HepG2 (cell line): Measurements from ENCODE around the gene COL5A2. TPM values are rescaled to one million over a fixed set of nuclear protein-coding genes. Genes with fewer than 3 reads are reported as not detected.

ENCODE experiments used
- ATAC-seq: fragments of 200-7000 bp; cut with Tn5 transposase; 3 replicates; pipeline ENCODE4 v1.9.1; 2020; ENCODE audit warnings: mild to moderate bottlenecking, moderate library complexity
- BruUV-seq: library from RNA; stranded (reverse); fragments of 400-500 nt; replicated peaks from 2 replicates; lab custom pipeline; 2021; lab: Mats Ljungman, UMichigan
- CTCF ChIA-PET: fragments of 300-600 bp; formaldehyde crosslinking; extraction: SDS; loops from one replicate; lab custom pipeline; 2021; ENCODE audit warnings: low total read pairs, inconsistent platforms, low intra/inter-chr PET ratio; lab: Yijun Ruan, JAX
- POLR2A ChIA-PET: fragments of 350-600 bp; sonication (Branson Sonifier 250); formaldehyde crosslinking; loops from one replicate; lab custom pipeline; 2020; ENCODE audit warnings: antibody characterized with exemption, inconsistent platforms; lab: Yijun Ruan, JAX
- DNase-seq: peaks from one replicate; pipeline ENCODE4 v3.0.0-alpha.2; 2015; ENCODE audit warnings: low spot score
- FAIRE-seq: peaks from 3 replicates; lab custom pipeline; 2011; peaks lifted over from hg19 to GRCh38; lab: Jason Lieb, UNC
- H2AFZ ChIP-seq: one replicate; pipeline ENCODE4 v1.6.1; 2011; ENCODE audit warnings: low read length, inconsistent platforms
- H3K27ac ChIP-seq: fragments of 300-600 bp; 3 replicates; pipeline ENCODE4 v1.8.0; 2011; ENCODE audit warnings: mixed run types, mild to moderate bottlenecking, mixed read lengths, low read length, inconsistent platforms; ENCODE audit not compliant: insufficient read depth; ENCODE audit errors: extremely low read length
- H3K27me3 ChIP-seq, 2 experiments: fragments of 200-600 bp in 1 of 2; 2 replicates in 1 of 2; 3 replicates in 1 of 2; pipeline versions ENCODE4 v1.6.0 to v1.8.0; 2011; ENCODE audit warnings: low read length in 2 of 2, mild to moderate bottlenecking in 2 of 2, moderate library complexity in 2 of 2, inconsistent platforms in 1 of 2; ENCODE audit not compliant: insufficient read depth in 2 of 2, control insufficient read depth in 1 of 2
- H3K36me3 ChIP-seq, 2 experiments: fragments of 200-600 bp in 1 of 2; replicated peaks in 1 of 2; 2 replicates in 1 of 2; 3 replicates in 1 of 2; pipeline versions ENCODE4 v1.5.1 to v1.8.0; 2011; ENCODE audit warnings: low read length in 2 of 2, inconsistent platforms in 1 of 2; ENCODE audit not compliant: insufficient read depth in 2 of 2, control insufficient read depth in 1 of 2
- H3K4me1 ChIP-seq: 2 replicates; pipeline ENCODE4 v1.5.1; 2012; ENCODE audit warnings: low read length, inconsistent platforms; ENCODE audit not compliant: insufficient read depth
- H3K4me2 ChIP-seq: 2 replicates; pipeline ENCODE4 v1.6.0; 2011; ENCODE audit warnings: low read depth, low read length, inconsistent platforms
- H3K4me3 ChIP-seq, 3 experiments: fragments of 200-600 bp in 1 of 3; sonication (generic), shearing (Covaris generic) in 1 of 3; replicated peaks in 1 of 3; 2 replicates each; pipeline ENCODE4 v1.5.1; 2011 to 2016; ENCODE audit warnings: low read length in 3 of 3, inconsistent platforms in 2 of 3, low read depth in 2 of 3, mild to moderate bottlenecking in 2 of 3, control low read depth in 1 of 3, mixed read lengths in 1 of 3; ENCODE audit not compliant: insufficient read depth in 1 of 3
- H3K79me2 ChIP-seq: one replicate; pipeline ENCODE4 v1.6.1; 2011; ENCODE audit warnings: low read length, inconsistent platforms; ENCODE audit not compliant: insufficient read depth
- H3K9ac ChIP-seq: 2 replicates; pipeline ENCODE4 v1.6.0; 2011; ENCODE audit warnings: mild to moderate bottlenecking, low read depth, low read length, inconsistent platforms; ENCODE audit not compliant: insufficient read depth
- H3K9me3 ChIP-seq: 2 replicates; pipeline ENCODE4 v1.5.1; 2012; ENCODE audit warnings: mild to moderate bottlenecking, low read length
- H4K20me1 ChIP-seq: 2 replicates; pipeline ENCODE4 v1.6.0; 2011; ENCODE audit warnings: inconsistent platforms, mild to moderate bottlenecking, low read length, moderate library complexity; ENCODE audit not compliant: insufficient read depth
- AKNA ChIP-seq: sonication (generic); formaldehyde crosslinking; IDR thresholded peaks from 2 replicates; pipeline ENCODE4 v1.4.0; 2020; ENCODE audit warnings: missing genetic modification reagents, borderline replicate concordance
- EHMT2 ChIP-seq: fragments of 200-600 bp; sonication (generic); IDR thresholded peaks from 2 replicates; pipeline ENCODE4 v1.7.0; 2017; ENCODE audit warnings: antibody characterized with exemption, low read depth, low read length, borderline replicate concordance
- HMGA1 ChIP-seq: sonication (generic); formaldehyde crosslinking; conservative IDR thresholded peaks from 2 replicates; pipeline ENCODE4 v1.4.0; 2020; ENCODE audit warnings: missing genetic modification reagents
- REXO4 ChIP-seq: sonication (generic); formaldehyde crosslinking; IDR thresholded peaks from 2 replicates; pipeline ENCODE4 v1.8.0; 2022; ENCODE audit warnings: missing genetic modification reagents, mild to moderate bottlenecking, borderline replicate concordance
- RNF2 ChIP-seq: fragments of 450-650 bp; conservative IDR thresholded peaks from 2 replicates; pipeline ENCODE4 v1.6.1; 2016; ENCODE audit warnings: low read depth
- SMAD3 ChIP-seq: sonication (generic); formaldehyde crosslinking; IDR thresholded peaks from 2 replicates; pipeline ENCODE4 v1.4.0; 2020; ENCODE audit warnings: missing genetic modification reagents
- SNRNP70 ChIP-seq: fragments of 200-400 bp; formaldehyde crosslinking; IDR thresholded peaks from 2 replicates; pipeline ENCODE4 v1.6.1; 2017; ENCODE audit warnings: mild to moderate bottlenecking, low read depth, low read length, moderate library complexity
- SUZ12 ChIP-seq: fragments of 150-350 bp; IDR thresholded peaks from 2 replicates; pipeline ENCODE4 v1.6.1; 2014; ENCODE audit warnings: low read depth, low read length
- ZNF431 ChIP-seq: sonication (generic); formaldehyde crosslinking; IDR thresholded peaks from 2 replicates; pipeline ENCODE4 v1.9.0; 2022; ENCODE audit warnings: missing genetic modification reagents, low read depth, mild to moderate bottlenecking, borderline replicate concordance
- ZNF782 ChIP-seq: sonication (generic); formaldehyde crosslinking; IDR thresholded peaks from 2 replicates; pipeline ENCODE4 v1.4.0; 2020; ENCODE audit warnings: missing genetic modification reagents, mild to moderate bottlenecking, borderline replicate concordance
- ZNF841 ChIP-seq: sonication (generic); formaldehyde crosslinking; IDR thresholded peaks from 2 replicates; pipeline ENCODE4 v1.8.1; 2023; ENCODE audit warnings: missing genetic modification reagents, borderline replicate concordance
- WGBS: methylation state at CpG from one replicate; pipeline ENCODE4 v1.1.6; 2017; ENCODE audit warnings: low lambda C conversion rate; 5-methylcytosine and 5-hydroxymethylcytosine counted together
- in situ Hi-C: cut with HindIII; loops from 2 replicates; pipeline ENCODE4 v1.10.0; 2017; ENCODE audit warnings: low pct_unique_long_range_greater_than_20kb; ENCODE audit not compliant: extremely low pct_ligation_motif_present
- intact Hi-C: fragments of 100-400 bp; cut with micrococcal nuclease; formaldehyde crosslinking; loops from one replicate; pipeline ENCODE4 v1.10.0; 2022; ENCODE audit not compliant: unreplicated experiment
- polyA plus RNA-seq, 8 experiments: library from polyadenylated mRNA; depleted of rRNA in 3 of 8; stranded (reverse) in 7 of 8; unstranded in 1 of 8; fragments of >200 nt; fragmentation: Illumina TruSeq in 4 of 8; extraction: Trizol in 4 of 8; gene quantifications; 2 replicates each; pipeline versions ENCODE4 v1.2.1 to v1.2.3, GENCODE V29; 2011 to 2016; ENCODE audit warnings: low read depth in 4 of 8, missing spikeins in 1 of 8, mixed read lengths in 1 of 8; ENCODE audit not compliant: insufficient read depth in 1 of 8
- total RNA-seq, 5 experiments: library from RNA; depleted of rRNA; stranded (reverse); fragments of >200 nt; fragmentation: Illumina TruSeq; extraction: Trizol; gene quantifications; 2 replicates each; pipeline ENCODE4 v1.2.3, GENCODE V29; 2016; ENCODE audit warnings: low read depth in 1 of 5

Gene COL5A2
- total and polyA plus RNA-seq, 2 of the 13 experiments (the other 11 are each of a cell fraction or from before 2014, with no cell fraction given): 0.83 to 1.5 TPM

GRCh38 chr2:189150033-189150432 is 29.5 kb downstream of the COL5A2 start:
- Histone ChIP-seq H3K79me2 (no peaks in the 10 kb centered on the region), H3K4me1 (no peaks in the 10 kb centered on the region)
- intact Hi-C loops: no loop called here
- POLR2A ChIA-PET: no interaction called here
- DNase-seq: no peak
- TF ChIP-seq ZNF782 (CRISPR knock-in tag): no peak
- no peak for TF ChIP-seq SNRNP70
- no peak for TF ChIP-seq RNF2
- no peak for TF ChIP-seq AKNA (CRISPR knock-in tag)
- TF ChIP-seq ZNF431: no peak
- no peak for TF ChIP-seq HMGA1 (CRISPR knock-in tag)
- TF ChIP-seq ZNF841: no peak
- TF ChIP-seq SMAD3 (CRISPR knock-in tag): no peak
- TF ChIP-seq SUZ12: no peak
- TF ChIP-seq REXO4 (CRISPR knock-in tag): no peak
- TF ChIP-seq EHMT2: no peak
- TF ChIP-seq, all 625 proteins: peak for 0
- H3K4me3 ChIP-seq: no peak overlapping the region
- H3K27me3 ChIP-seq: no peaks in the 10 kb centered on the region
- FAIRE-seq: no peak
- CTCF ChIA-PET: no interaction called here
- no peaks in the 10 kb centered on the region for H3K36me3 ChIP-seq
- no peak overlapping the region for H2AFZ ChIP-seq
- WGBS: 0% methylated on average over 2 of the region's 2 CpGs
- no peaks in the 10 kb centered on the region for H4K20me1 ChIP-seq
- H3K9me3 ChIP-seq: no peaks in the 10 kb centered on the region
- in situ Hi-C loops: no loop called here
- BruUV-seq: no TSS peak
- H3K9ac ChIP-seq: no peak overlapping the region
- H3K4me2 ChIP-seq: no peak overlapping the region
- no peak for ATAC-seq
- no peak overlapping the region for H3K27ac ChIP-seq
